ENCODE results near the gene CHURC1. TPM values are rescaled to one million over a fixed set of nuclear protein-coding genes. Genes with fewer than 3 reads are reported as not detected.
"Not testable (repeated sequence)": the region's sequence is repeated elsewhere in the genome, so short reads cannot be mapped to it uniquely, and the experiment has no call there.

The CHURC1 gene
- total RNA-seq, 2 experiments from 2014 or later: 37.6 to 66.1 TPM

DNA sequence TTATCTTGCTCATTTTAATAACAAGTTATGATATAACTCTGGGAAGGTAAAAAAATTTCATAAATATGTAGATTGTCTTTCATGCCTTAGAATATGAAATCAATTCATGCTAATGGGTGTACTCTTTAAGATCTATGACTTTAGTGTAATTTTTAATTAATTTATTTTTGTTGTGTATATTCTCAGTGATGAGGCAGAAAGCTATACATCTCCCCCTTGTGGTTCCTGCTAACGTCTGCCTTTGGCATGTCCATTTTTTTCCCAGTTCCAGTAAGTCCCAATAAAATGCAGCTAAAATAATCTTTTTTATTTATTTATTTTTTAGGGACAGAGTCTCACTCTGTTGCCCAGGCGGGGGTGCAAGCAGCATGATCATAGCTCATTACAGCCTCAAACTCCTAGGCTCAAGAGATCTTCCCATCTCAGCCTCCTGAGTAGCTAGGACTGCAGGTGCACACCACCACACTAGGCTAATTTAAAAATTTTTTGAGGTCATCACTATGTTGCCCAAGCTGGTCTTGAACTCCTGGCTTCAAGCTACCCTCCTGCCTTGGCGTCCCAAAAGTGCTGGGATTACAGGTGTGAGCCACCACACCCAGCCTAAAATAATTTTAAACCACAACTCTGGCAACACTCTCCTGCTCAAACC is 3.3 kb upstream of the CHURC1 start:
- H3K4me3 Mint-ChIP-seq: no peak overlapping the region
- POLR2A ChIA-PET: interaction anchor here (0.7 kb wide), 1 partner anchor 11 kb away, joined by 3 read pairs; no protein-coding TSS in a partner anchor
- DNase-seq (no peak), ATAC-seq (no peak)
- intact Hi-C loops (cut with DNase I, micrococcal nuclease): loop anchor here in 1 of 2 experiments (10.0 kb wide), 1 partner anchor 1266 kb away; the partner anchor contains the start of gene WDR89
- no peak overlapping the region for H3K27ac Mint-ChIP-seq
- peaks cover 17% of the 10 kb centered on the region for H3K4me1 Mint-ChIP-seq
- CTCF ChIA-PET: interaction anchor here (0.6 to 1.6 kb wide), 7 partner anchors 15 to 1217 kb away, joined by 3 to 7 read pairs (median 4); partner anchors contain the start of gene FNTB
- no peaks in the 10 kb centered on the region for H3K9me3 Mint-ChIP-seq (ENCODE audit: low read depth)
- peaks cover 10% of the 10 kb centered on the region for H3K36me3 Mint-ChIP-seq (ENCODE audit: low read depth)
- peaks cover 2% of the 10 kb centered on the region for H3K27me3 Mint-ChIP-seq

DNA sequence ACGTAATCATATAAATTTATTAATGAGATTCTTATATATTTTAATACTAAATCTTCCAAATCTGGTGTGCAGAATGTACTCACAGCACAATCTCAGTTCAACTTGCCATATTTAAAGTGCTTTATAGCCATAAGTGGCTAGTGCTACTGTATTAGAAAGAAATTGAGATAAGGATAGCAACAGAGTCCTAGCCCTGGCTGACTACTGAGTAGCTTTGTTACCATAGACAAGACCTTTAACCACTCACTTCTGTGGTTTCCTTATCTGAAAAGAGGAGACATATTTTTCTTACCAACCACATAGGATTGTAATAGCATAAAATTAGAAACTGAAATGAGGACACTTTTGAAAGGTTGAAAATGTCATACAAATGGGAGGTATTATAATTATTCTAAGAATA is 2.0 kb upstream of the CHURC1 start:
- Mint-ChIP-seq H3K36me3 (ENCODE audit: low read depth) (peaks cover 18% of the 10 kb centered on the region), H3K9me3 (ENCODE audit: low read depth) (no peaks in the 10 kb centered on the region), H3K4me1 (peaks cover 27% of the 10 kb centered on the region), H3K27ac (no peak overlapping the region), H3K27me3 (no peaks in the 10 kb centered on the region), H3K4me3 (no peak overlapping the region)
- ChIA-PET CTCF (interaction anchor here (0.7 to 1.0 kb wide), 2 partner anchors 21 to 86 kb away, joined by 3 read pairs; no protein-coding TSS in a partner anchor), POLR2A (no interaction called here)
- DNase-seq (no peak), ATAC-seq (no peak)
- intact Hi-C loops (cut with DNase I, micrococcal nuclease): loop anchor here in 1 of 2 experiments (10.0 kb wide), 1 partner anchor 1267 kb away; the partner anchor contains the start of gene WDR89

DNA sequence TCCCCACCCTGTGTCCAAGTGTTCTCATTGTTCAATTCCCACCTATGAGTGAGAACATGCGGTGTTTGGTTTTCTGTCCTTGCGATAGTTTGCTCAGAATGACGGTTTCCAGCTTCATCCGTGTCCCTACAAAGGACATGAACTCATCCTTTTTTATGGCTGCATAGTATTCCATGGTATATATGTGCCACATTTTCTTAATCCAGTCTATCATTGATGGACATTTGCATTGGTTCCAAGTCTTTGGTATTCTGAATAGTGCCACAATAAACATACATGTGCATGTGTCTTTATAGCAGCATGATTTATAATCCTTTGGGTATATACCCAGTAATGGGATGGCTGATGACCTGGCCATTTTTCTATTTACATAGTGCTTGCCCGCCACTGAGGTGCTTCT is 778 bp upstream of the CHURC1 start:
- H3K9me3 Mint-ChIP-seq (ENCODE audit: low read depth); CTCF ChIA-PET; H3K27ac Mint-ChIP-seq; DNase-seq; H3K27me3 Mint-ChIP-seq; ATAC-seq; POLR2A ChIA-PET: not testable (repeated sequence)
- intact Hi-C loops (cut with DNase I, micrococcal nuclease): loop anchor here in 1 of 2 experiments (10.0 kb wide), 1 partner anchor 1269 kb away; the partner anchor contains the start of gene WDR89
- H3K4me1 Mint-ChIP-seq: peaks cover 39% of the 10 kb centered on the region
- H3K4me3 Mint-ChIP-seq: peak overlapping the region; percentile 89
- peaks cover 23% of the 10 kb centered on the region for H3K36me3 Mint-ChIP-seq (ENCODE audit: low read depth)

DNA sequence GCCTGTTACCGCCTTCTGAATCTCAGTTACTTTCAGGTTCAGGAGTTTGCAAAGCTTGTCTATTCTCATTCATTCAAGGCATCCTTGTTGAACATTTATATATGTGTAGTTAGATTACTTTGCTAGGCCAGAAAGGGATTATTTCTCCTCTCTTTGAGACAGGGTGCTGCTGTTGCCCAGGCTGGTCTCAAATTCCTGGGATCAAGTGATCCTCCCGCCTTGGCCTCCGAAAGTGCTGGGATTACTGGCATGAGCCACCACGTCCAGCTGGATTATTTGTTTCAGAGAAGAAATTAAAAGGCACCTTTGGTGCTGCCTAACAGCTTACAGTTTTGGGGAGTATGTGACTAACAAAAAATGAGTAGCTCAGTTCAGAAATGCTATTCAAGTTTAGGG is 772 bp downstream of the CHURC1 start:
- Mint-ChIP-seq H3K36me3 (ENCODE audit: low read depth) (peaks cover 30% of the 10 kb centered on the region), H3K27ac (peak overlapping the region; percentile 95), H3K4me1 (peaks cover 51% of the 10 kb centered on the region), H3K27me3 (no peaks in the 10 kb centered on the region), H3K4me3 (peak overlapping the region; percentile 89), H3K9me3 (ENCODE audit: low read depth) (no peaks in the 10 kb centered on the region)
- intact Hi-C loops (cut with DNase I, micrococcal nuclease): loop anchor here (2.0 to 10.0 kb wide), 2 partner anchors 14 to 1270 kb away; partner anchors contain the start of gene WDR89 (in 1 of the 2)
- ATAC-seq: no peak
- ChIA-PET POLR2A (interaction anchor here (0.5 to 1.7 kb wide), 6 partner anchors 21 to 374 kb away, joined by 3 to 6 read pairs (median 4); partner anchors contain the start of genes FNTB and HSPA2), CTCF (interaction anchor here (0.7 to 1.3 kb wide), 7 partner anchors 9 to 572 kb away, joined by 3 to 9 read pairs (median 3); partner anchors contain the start of gene FNTB)
- no peak for DNase-seq

DNA sequence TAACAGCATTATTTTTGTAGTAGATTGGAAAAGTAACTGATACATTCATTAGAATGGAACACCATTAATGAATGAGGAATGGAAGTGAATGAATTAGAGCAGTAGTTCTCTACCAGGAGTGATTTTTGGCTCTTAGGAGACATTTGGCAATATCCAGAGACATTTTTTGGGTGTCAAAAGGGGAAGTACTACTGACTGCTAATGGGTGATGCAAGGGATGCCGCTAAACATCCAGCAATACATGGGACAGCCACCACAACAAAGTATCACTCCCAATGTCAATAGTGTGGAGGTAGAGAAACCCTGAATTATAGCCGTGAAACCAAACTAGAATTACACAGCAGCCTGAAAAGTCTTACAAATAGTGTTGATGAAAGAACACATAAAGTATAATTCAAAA is 1.5 kb downstream of the CHURC1 start:
- ChIA-PET POLR2A (interaction anchor here (1.7 kb wide), 1 partner anchor 35 kb away, joined by 5 read pairs; no protein-coding TSS in a partner anchor), CTCF (interaction anchor here (1.2 to 1.3 kb wide), 3 partner anchors 10 to 71 kb away, joined by 3 to 4 read pairs (median 4); partner anchors contain the start of gene FNTB)
- H3K27ac Mint-ChIP-seq: peak overlapping the region; percentile 95
- ATAC-seq: no peak
- peaks cover 36% of the 10 kb centered on the region for H3K36me3 Mint-ChIP-seq (ENCODE audit: low read depth)
- H3K9me3 Mint-ChIP-seq (ENCODE audit: low read depth): no peaks in the 10 kb centered on the region
- intact Hi-C loops (cut with DNase I, micrococcal nuclease): loop anchor here (2.0 to 10.0 kb wide), 2 partner anchors 13 to 1271 kb away; partner anchors contain the start of gene WDR89 (in 1 of the 2)
- DNase-seq: no peak
- no peaks in the 10 kb centered on the region for H3K27me3 Mint-ChIP-seq
- peak overlapping the region; percentile 89 for H3K4me3 Mint-ChIP-seq
- H3K4me1 Mint-ChIP-seq: peaks cover 59% of the 10 kb centered on the region

DNA sequence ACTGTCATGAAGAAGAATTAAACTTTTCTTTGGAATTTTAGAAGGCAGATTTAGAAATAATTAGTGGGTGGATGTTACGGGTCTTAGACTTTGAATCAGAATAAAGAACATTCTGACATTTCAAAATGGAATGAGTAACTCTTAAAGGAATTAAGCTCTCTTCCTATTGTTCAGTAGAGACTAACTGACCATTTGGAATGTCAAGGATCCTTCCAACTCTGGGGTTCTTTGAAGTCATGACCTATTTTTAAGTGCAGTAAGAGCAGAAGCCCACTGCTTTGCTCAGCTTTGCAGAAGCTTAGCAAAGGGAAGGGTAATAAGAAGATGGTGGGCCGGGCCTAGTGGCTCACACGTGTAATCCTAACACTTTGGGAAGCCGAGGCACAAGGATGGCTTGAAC is 4.0 kb downstream of the CHURC1 start:
- Mint-ChIP-seq H3K4me1 (peaks cover 67% of the 10 kb centered on the region), H3K36me3 (ENCODE audit: low read depth) (peaks cover 43% of the 10 kb centered on the region), H3K27me3 (no peaks in the 10 kb centered on the region), H3K27ac (peak overlapping the region; percentile 67), H3K9me3 (ENCODE audit: low read depth) (peaks cover 4% of the 10 kb centered on the region), H3K4me3 (no peak overlapping the region)
- no peak for ATAC-seq
- DNase-seq: no peak
- ChIA-PET CTCF (interaction anchor here (0.7 to 2.1 kb wide), 4 partner anchors 19 to 684 kb away, joined by 3 to 5 read pairs (median 4); partner anchors contain the start of gene FNTB), POLR2A (no interaction called here)
- intact Hi-C loops (cut with DNase I, micrococcal nuclease): loop anchor here in 1 of 2 experiments (10.0 kb wide), 1 partner anchor 1273 kb away; the partner anchor contains the start of gene WDR89

DNA sequence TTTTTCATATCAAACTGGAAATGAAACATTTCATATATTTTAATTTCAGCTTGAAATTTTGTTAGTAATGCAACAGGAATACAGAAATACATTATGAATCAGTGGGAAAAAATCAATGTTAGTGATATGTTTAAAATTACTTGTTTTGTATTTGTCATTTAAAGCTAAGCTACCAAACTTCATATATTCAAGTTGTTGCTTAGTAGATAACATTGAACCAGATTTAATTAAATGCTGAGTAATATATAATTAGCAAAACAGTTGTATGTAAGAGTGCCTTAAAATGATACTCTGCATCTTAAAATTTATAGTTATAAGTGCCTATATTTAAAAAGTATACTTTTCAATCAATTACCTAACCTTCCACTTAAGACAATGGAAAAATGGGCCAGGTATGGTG is 5.0 kb downstream of the CHURC1 start:
- H3K4me3 Mint-ChIP-seq: no peak overlapping the region
- ChIA-PET CTCF (interaction anchor here (0.7 to 2.1 kb wide), 2 partner anchors 18 to 30 kb away, joined by 3 to 5 read pairs; no protein-coding TSS in a partner anchor), POLR2A (no interaction called here)
- no peaks in the 10 kb centered on the region for H3K27me3 Mint-ChIP-seq
- DNase-seq: no peak
- ATAC-seq: no peak
- H3K36me3 Mint-ChIP-seq (ENCODE audit: low read depth): peaks cover 47% of the 10 kb centered on the region
- H3K27ac Mint-ChIP-seq: no peak overlapping the region
- peaks cover 4% of the 10 kb centered on the region for H3K9me3 Mint-ChIP-seq (ENCODE audit: low read depth)
- peaks cover 68% of the 10 kb centered on the region for H3K4me1 Mint-ChIP-seq
- intact Hi-C loops (cut with DNase I, micrococcal nuclease): loop anchor here in 1 of 2 experiments (10.0 kb wide), 1 partner anchor 1274 kb away; the partner anchor contains the start of gene WDR89

DNA sequence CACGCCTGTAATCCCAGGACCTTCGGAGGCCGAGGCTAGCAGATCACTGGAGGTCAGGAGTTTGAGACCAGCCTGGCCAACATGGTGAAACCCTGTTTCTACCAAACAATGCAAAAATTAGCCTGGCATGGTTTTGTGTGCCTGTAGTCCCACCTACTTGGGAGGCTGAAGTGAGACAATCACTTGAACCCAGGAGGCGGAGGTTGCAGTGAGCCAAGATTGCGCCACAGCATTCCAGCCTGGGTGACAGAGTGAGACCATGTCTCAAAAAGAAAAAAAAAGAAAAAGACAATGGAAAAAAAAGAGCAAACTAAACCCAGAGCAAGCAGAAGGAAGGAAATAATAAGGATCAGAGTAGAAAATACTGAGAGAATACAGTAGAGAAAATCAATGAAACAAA is 5.4 kb downstream of the CHURC1 start:
- no peak overlapping the region for H3K4me3 Mint-ChIP-seq
- H3K27ac Mint-ChIP-seq: peak overlapping the region; percentile 19
- intact Hi-C loops (cut with DNase I, micrococcal nuclease): loop anchor here in 1 of 2 experiments (10.0 kb wide), 1 partner anchor 1275 kb away; the partner anchor contains the start of gene WDR89
- ATAC-seq (no peak), DNase-seq (no peak)
- peaks cover 50% of the 10 kb centered on the region for H3K36me3 Mint-ChIP-seq (ENCODE audit: low read depth)
- CTCF ChIA-PET: interaction anchor here (1.4 to 2.1 kb wide), 2 partner anchors 12 to 17 kb away, joined by 3 to 5 read pairs; no protein-coding TSS in a partner anchor
- no peaks in the 10 kb centered on the region for H3K27me3 Mint-ChIP-seq
- H3K4me1 Mint-ChIP-seq: peaks cover 72% of the 10 kb centered on the region
- POLR2A ChIA-PET: interaction anchor here (0.6 kb wide), 1 partner anchor 246 kb away, joined by 3 read pairs; no protein-coding TSS in a partner anchor
- H3K9me3 Mint-ChIP-seq (ENCODE audit: low read depth): peaks cover 4% of the 10 kb centered on the region

DNA sequence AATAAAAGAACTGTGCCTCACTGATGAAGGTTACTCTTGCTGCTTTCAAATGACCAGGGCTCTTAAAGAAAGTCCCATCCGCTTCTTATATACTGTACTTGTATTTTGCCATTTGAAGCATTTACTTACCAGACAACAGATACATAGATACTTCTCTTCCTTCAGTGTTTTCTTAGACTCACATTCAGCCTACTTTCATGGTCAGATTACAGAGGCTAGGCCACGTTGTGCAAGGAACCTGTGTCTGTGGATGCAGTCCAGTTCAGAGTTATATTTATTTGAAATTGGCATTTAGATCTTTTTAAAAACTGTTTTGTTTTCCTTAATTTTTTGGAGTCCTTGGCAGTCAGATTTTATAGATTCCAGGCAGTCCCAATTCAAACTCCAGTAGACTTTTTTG is 6.2 kb downstream of the CHURC1 start:
- ATAC-seq: no peak
- ChIA-PET CTCF (interaction anchor here (1.0 to 1.4 kb wide), 2 partner anchors 11 to 417 kb away, joined by 3 read pairs; no protein-coding TSS in a partner anchor), POLR2A (no interaction called here)
- peaks cover 68% of the 10 kb centered on the region for H3K4me1 Mint-ChIP-seq
- H3K4me3 Mint-ChIP-seq: no peak overlapping the region
- H3K36me3 Mint-ChIP-seq (ENCODE audit: low read depth): peaks cover 46% of the 10 kb centered on the region
- H3K9me3 Mint-ChIP-seq (ENCODE audit: low read depth): peaks cover 4% of the 10 kb centered on the region
- no peaks in the 10 kb centered on the region for H3K27me3 Mint-ChIP-seq
- peak overlapping the region; percentile 11 for H3K27ac Mint-ChIP-seq
- no peak for DNase-seq
- intact Hi-C loops (cut with DNase I, micrococcal nuclease): no loop called here

DNA sequence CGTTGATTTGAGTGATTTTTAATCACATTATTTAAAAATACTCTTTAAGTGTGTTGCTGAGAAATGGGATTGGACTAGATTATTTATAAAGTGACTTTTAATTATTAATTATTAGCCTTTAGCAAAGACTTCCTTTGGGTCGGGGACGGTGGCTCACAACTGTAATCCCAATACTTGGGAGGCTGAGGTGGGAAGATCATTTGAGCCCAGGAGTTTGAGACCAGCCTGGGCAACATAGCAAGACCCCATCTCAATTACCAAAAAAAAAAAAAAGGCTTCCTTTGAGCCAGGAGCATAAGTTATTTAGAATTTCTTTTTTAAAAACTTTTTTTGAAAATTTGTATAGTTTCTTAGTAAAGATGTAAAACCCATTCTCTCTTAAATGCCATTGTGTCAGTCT is 8.8 kb downstream of the CHURC1 start:
- peaks cover 57% of the 10 kb centered on the region for H3K4me1 Mint-ChIP-seq
- H3K27ac Mint-ChIP-seq: no peak overlapping the region
- intact Hi-C loops (cut with DNase I, micrococcal nuclease): no loop called here
- no peak overlapping the region for H3K4me3 Mint-ChIP-seq
- ChIA-PET POLR2A (no interaction called here), CTCF (interaction anchor here (0.6 to 2.1 kb wide), 2 partner anchors 8 to 521 kb away, joined by 4 to 9 read pairs; partner anchors contain the start of gene CHURC1)
- H3K9me3 Mint-ChIP-seq (ENCODE audit: low read depth): peaks cover 4% of the 10 kb centered on the region
- ATAC-seq (no peak), DNase-seq (no peak)
- peaks cover 41% of the 10 kb centered on the region for H3K36me3 Mint-ChIP-seq (ENCODE audit: low read depth)
- H3K27me3 Mint-ChIP-seq: no peaks in the 10 kb centered on the region

DNA sequence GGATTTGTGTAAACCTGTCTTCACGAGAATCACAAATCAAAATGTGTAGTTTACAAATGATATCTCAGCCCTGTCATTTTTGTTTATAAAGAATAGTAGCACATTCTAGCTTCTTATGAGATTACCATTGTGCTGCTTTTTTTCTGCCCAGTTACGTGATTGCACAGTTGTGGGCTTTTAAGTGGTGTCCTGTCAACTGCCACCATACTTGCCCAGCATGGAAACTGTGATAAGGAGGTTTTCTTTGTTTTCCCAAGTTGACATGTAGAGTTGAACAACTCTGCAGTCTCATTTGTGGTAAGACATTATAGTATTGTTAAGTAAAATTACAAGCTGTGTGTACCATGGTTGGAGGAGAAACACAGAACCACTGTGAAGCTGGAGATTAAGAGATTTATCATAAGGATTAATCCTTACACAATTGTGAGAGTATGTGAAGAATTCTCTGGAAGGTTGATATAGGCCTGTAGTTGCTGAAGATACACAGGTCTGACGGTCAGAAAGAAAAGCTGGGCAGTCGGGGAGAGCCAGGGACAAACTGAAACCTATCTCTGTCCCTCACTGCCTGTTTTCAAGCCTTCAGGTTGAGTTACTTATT is 12.2 kb downstream of the CHURC1 start:
- no peaks in the 10 kb centered on the region for H3K27me3 Mint-ChIP-seq
- intact Hi-C loops (cut with DNase I, micrococcal nuclease): loop anchor here in 1 of 2 experiments (5.0 kb wide), 1 partner anchor 171 kb away; no protein-coding TSS in a partner anchor
- peak overlapping the region; percentile 59 for H3K27ac Mint-ChIP-seq
- POLR2A ChIA-PET: interaction anchor here (0.5 kb wide), 2 partner anchors 455 to 1134 kb away, joined by 3 read pairs; no protein-coding TSS in a partner anchor
- DNase-seq (no peak), ATAC-seq (peak; percentile 10)
- H3K4me3 Mint-ChIP-seq: no peak overlapping the region
- peaks cover 4% of the 10 kb centered on the region for H3K9me3 Mint-ChIP-seq (ENCODE audit: low read depth)
- CTCF ChIA-PET: interaction anchor here (0.5 to 1.8 kb wide), 8 partner anchors 10 to 270 kb away, joined by 3 to 13 read pairs (median 4); no protein-coding TSS in a partner anchor
- H3K36me3 Mint-ChIP-seq (ENCODE audit: low read depth): peaks cover 38% of the 10 kb centered on the region
- H3K4me1 Mint-ChIP-seq: peaks cover 35% of the 10 kb centered on the region
